Measurements from ENCODE around the gene MEAF6. TPM values are rescaled to one million over a fixed set of nuclear protein-coding genes. Genes with fewer than 3 reads are reported as not detected.

MEAF6 gene
- total and polyA plus RNA-seq, 8 donors, result 25.8 to 76.3 (median 53.8) TPM

GRCh38 chr1:37484325-37485051, 30.1 kb downstream of the MEAF6 start:
- Histone ChIP-seq H3K27ac (peak overlapping the region; percentile 65 to 97 (median 83)), H3K36me3 (peaks cover 44 to 69% (median 63%) of the 10 kb centered on the region in 4 donors), H3K4me3 (no peak overlapping the region), H3K4me1 (peaks cover 59 to 85% (median 73%) of the 10 kb centered on the region in 4 donors), H3K27me3 (no peaks in the 10 kb centered on the region), H3K9me3 (no peaks in the 10 kb centered on the region)
- intact Hi-C loops (cut with DNase I; ENCODE audit: low total_unique reads), result no loop called here
- DNase-seq, result peak; percentile 56 to 67
- 31 to 56% (median 45%) methylated on average over 7 of the region's 7 CpGs for WGBS, 5 donors
- TF ChIP-seq CTCF (IDR thresholded peaks at IDR 0.05) (no peak), POLR2AphosphoS5 (IDR thresholded peaks at IDR 0.05) (peak in 2 of 3 donors; percentile 52 to 61)

DNA sequence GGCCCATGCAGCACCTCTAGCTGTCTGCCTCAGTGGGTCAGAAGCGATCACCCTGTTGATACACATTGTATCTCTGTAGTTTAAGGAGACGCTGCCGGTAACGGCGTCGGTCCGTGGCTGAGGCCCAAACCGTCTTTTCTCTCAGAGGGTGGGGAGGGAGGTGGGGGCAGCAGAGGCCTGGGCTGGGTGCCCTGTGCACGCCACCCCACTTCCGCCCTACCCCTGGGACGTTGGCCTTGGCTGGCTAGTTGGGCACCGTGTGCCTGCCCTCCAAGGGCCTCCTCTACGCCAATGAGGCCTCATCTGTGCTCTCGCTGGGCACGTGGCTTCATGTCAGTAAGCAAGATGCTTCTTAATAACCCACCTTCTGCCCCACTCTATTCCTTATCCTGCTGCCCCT, 30.8 kb downstream of the MEAF6 start:
- Histone ChIP-seq H3K36me3 (peaks cover 44 to 64% (median 57%) of the 10 kb centered on the region in 4 donors), H3K27ac (peak overlapping the region; percentile 53 to 97 (median 83)), H3K9me3 (no peaks in the 10 kb centered on the region), H3K4me1 (peaks cover 66 to 92% (median 80%) of the 10 kb centered on the region in 4 donors), H3K4me3 (peak overlapping the region in 1 of 4 donors; percentile 85), H3K27me3 (no peaks in the 10 kb centered on the region)
- DNase-seq, result no peak
- intact Hi-C loops (cut with DNase I; ENCODE audit: low total_unique reads), result no loop called here
- WGBS, 5 donors, result 54 to 61% (median 56%) methylated on average over 13 to 15 of the region's 15 CpGs
- TF ChIP-seq EP300 (IDR thresholded peaks at IDR 0.05), result no peak
- peak in 1 of 3 donors; percentile 7 for TF ChIP-seq POLR2AphosphoS5 (IDR thresholded peaks at IDR 0.05)
- TF ChIP-seq POLR2A (IDR thresholded peaks at IDR 0.05), result no peak
- no peak for TF ChIP-seq CTCF (IDR thresholded peaks at IDR 0.05)

DNA sequence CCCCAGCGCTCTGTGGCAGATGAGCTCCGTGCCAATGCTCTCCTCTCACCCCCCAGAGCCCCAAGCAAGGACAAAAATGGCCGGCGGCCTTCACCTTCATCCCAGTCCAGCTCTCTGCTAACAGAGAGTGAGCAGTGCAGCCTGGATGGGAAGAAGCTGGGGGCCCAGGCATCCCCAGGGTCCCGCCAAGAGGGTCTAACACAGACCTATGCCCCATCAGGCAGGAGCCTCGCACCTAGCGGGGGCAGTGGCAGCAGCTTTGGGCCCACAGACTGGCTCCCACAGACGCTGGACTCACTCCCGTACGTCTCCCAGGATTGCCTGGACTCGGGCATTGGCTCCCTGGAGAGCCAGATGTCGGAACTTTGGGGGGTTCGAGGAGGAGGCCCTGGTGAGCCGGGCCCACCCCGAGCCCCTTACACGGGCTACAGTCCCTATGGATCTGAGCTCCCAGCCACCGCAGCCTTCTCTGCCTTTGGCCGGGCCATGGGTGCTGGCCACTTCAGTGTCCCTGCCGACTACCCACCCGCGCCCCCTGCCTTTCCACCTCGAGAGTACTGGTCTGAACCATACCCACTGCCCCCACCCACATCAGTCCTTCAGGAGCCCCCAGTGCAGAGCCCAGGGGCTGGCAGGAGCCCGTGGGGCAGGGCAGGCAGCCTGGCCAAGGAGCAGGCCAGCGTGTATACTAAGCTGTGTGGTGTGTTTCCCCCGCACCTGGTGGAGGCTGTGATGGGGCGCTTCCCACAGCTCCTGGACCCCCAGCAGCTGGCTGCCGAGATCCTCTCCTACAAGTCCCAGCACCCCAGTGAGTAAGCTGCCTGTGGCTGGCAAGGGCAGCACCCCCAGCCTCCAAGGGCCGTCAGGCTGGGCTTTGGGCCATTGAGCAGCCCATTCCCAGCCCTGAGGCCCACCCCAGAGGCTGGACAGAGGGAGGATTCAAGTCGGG, 31.5 kb downstream of the MEAF6 start:
- Histone ChIP-seq H3K4me1 (peaks cover 73 to 99% (median 87%) of the 10 kb centered on the region in 4 donors), H3K9me3 (no peaks in the 10 kb centered on the region), H3K36me3 (peaks cover 49 to 64% (median 55%) of the 10 kb centered on the region in 4 donors), H3K4me3 (peak overlapping the region in 1 of 4 donors; percentile 85), H3K27me3 (no peaks in the 10 kb centered on the region), H3K27ac (peak overlapping the region; percentile 53 to 97 (median 83))
- 81 to 88% (median 85%) methylated on average over 14 to 29 of the region's 29 CpGs for WGBS, 5 donors
- intact Hi-C loops (cut with DNase I; ENCODE audit: low total_unique reads), result no loop called here
- no peak for DNase-seq
- no peak for TF ChIP-seq POLR2AphosphoS5 (IDR thresholded peaks at IDR 0.05)
- TF ChIP-seq EP300 (IDR thresholded peaks at IDR 0.05), result no peak
- TF ChIP-seq CTCF (IDR thresholded peaks at IDR 0.05), result no peak
- no peak for TF ChIP-seq POLR2A (IDR thresholded peaks at IDR 0.05)

All from stomach (tissue), 9 donors.